DMS53 treated with DMSO at 0.1 percent for 48 hours (cell line): ENCODE measurements around the gene IL3RA.
"Not testable (repeated sequence)": the region's sequence is repeated elsewhere in the genome, so short reads cannot be mapped to it uniquely, and the experiment has no call there.

Source experiments
- DNase-seq: peaks from one replicate; lab custom pipeline; 2025; ENCODE audit not compliant: unreplicated experiment; lab: John Stamatoyannopoulos, UW

Gene IL3RA

GRCh38 chrX:1397441-1398270 lies 61.1 kb downstream of the IL3RA start:
- DNase-seq: no peak

- DNase-seq: no peak
Observed at GRCh38 chrX:1398431-1399340, 62.1 kb downstream of the IL3RA start.

GRCh38 chrX:1400049-1400448 lies 63.5 kb downstream of the IL3RA start:
- no peak for DNase-seq

- DNase-seq: no peak
Observed at GRCh38 chrX:1400742-1401471, 64.3 kb downstream of the IL3RA start.

GRCh38 chrX:1401611-1402430 lies 65.2 kb downstream of the IL3RA start:
- no peak for DNase-seq

DNA sequence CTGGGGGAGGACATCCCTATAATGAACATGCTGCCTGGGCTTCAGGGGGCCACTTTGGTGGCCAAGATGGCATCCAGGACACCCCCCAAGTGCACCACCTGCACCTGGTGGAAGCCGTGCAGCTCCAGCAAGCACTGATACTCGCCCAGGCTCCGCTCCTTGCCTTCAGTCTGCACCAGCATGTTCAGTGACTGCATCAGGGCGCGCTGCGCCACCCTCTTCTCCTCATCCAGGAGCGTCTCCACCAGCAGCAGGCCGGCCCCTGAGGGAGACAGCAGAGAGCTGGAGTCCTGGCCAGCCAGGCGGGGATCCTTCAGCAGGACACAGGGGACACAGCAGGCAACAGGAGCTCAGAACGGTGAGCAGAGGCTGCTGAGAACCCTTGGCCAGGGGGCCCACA lies 66.6 kb downstream of the IL3RA start:
- DNase-seq: no peak

DNA sequence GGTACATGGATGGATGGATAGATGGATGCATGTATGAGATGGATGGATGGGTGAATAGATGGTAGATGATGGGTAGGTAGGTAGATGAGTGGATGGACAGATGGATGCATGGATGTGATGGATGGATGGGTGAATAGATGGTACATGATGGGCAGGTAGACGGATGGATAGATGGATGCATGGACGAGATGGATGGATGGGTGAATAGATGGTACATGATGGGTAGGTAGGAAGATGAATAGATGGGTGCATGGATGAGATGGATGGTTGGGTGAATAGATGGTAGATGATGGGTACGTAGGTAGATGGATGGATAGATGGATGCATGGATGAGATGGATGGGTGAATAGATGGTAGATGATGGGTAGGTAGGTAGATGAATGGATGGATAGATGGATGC lies 67.3 kb downstream of the IL3RA start:
- not testable (repeated sequence) for DNase-seq

DNA sequence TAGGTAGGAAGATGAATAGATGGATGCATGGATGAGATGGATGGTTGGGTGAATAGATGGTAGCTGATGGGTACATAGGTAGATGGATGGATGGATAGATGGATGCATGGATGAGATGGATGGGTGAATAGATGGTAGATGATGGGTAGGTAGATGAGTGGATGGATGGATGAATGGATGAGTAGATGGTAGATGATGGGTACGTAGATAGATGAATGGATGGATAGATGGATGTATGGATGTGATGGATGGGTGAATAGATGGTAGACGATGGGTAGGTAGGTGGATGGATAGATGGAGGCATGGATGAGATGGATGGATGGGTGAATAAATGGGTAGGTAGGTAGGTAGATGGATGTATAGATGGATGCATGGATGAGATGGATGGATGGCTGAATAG lies 69.2 kb downstream of the IL3RA start:
- DNase-seq: not testable (repeated sequence)

DNA sequence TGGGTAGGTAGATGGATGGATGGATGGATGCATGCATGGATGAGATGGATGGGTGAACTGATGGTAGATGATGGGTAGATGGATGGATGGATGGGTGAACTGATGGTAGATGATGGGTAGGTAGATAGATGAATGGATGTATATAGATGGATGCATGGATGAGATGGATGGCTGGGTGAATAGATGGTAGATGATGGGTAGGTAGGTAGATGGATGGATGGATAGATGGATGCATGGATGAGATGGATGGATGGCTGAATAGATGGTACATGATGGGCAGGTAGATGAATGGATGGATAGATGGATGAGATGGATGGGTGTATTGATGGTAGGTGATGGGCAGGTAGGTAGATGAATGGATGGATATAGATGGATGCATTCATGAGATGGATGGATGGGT lies 70.5 kb downstream of the IL3RA start:
- DNase-seq: no peak

DNA sequence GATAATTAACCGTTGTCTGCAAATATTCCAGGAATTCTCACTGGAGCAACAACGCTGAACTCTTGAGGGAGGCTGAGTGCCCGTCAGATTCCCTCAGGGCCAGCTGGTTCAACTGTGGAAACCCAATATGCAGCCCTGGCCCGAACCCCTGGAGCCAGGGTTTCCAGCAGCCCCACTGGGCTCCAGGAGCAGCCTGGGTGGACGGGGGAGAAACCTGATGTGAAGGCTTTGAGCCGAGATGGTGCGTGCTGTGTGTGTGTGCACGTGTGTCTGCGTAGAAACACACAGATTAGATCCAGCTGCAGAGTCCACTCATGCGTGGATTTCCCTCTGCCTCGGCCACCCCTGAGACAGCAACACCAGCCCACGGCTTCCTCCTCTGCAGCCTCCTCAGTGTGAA lies 74.7 kb downstream of the IL3RA start:
- no peak for DNase-seq

GRCh38 chrX:1412551-1413161 lies 76.1 kb downstream of the IL3RA start:
- DNase-seq: no peak

DNA sequence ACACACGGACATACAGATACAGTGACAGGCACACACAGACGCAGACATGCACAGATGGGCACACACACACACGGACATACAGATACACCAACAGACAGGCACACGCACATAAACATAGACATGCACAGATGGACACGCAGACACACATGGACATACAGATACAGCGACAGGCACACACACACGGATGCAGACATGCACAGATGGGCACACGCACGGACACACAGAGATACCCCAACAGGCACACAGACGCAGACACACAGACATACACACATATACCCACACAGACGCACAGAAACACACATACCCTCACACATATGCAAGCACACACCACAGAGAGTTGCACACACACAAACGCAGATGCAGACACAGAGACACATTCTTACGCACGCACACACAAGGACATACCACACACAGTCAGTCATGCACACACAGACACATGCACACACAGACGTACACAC lies 79.8 kb downstream of the IL3RA start:
- DNase-seq: no peak

- no peak for DNase-seq
Observed at GRCh38 chrX:1416965-1417760, 80.6 kb downstream of the IL3RA start.

DNA sequence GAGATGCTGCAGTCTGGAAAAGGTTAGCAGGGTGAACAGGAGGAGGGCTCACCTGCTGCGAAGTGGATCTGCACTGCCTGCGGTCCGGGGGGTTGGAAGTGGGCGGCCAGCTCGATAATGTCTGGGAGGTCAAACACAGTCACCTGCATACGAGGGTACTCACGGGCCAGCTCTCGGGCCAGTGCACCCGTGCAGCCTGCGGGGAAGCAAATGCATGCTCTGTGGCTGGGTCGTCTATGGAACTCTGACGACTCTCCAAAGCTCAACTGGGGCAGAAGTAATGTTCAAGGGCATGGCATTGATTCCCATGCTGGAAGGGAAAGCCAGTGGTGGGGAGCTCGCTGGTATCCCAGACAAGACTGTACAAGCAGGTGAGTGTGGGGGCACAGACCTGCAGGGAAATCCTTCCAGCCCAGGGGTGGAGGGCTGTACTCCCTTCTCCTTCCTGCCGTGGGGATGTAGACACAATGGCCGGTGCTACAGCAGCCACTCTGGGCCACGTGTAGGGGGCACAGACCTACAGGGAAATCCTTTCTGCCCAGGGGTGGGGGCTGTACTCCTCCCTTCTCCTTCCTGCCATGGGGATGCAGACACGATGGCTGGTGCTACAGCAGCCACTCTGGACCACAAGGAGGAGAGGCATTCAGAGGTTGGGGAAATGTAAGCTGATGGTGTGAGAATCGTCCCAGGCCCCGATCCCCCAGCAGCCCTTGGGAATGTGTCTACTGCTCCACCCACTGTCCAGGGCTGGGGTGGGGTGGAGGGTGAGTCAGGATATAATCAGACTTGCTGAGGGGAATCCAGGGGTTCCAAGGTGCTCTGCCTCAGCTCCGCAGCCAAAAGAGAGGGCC lies 81.6 kb downstream of the IL3RA start:
- DNase-seq: no peak

GRCh38 chrX:1418901-1419544 lies 82.4 kb downstream of the IL3RA start:
- DNase-seq: no peak

GRCh38 chrX:1419545-1420355 lies 83.2 kb downstream of the IL3RA start:
- DNase-seq: no peak

DNA sequence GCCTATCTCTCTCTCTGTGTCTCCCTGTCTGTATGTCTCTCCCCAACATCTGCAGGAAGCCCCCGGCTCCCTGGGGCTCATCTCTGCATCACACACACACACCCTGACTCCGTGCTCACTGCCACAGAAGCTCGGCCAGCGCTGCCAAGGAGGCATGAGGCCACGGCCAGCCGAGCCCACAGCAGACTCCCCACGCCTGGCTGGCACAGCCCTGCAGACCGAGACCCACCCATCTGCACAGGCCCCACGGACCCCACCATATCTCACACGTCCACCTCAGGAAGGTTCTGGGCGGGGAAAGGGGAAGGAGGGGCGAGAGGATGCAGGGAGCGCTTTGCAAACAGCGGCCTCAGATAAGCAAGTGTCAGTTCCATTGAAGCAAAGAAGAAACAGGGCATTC lies 83.8 kb downstream of the IL3RA start:
- DNase-seq: no peak
